Head of caudate nucleus (tissue), 42 donors: Measurements from ENCODE around the gene CMC1.
"Not testable (repeated sequence)": the region's sequence is repeated elsewhere in the genome, so short reads cannot be mapped to it uniquely, and the experiment has no call there.

Experiments used
- DNase-seq, 42 donors: peaks; one replicate each; pipeline versions ENCODE4 v3.0.0 to v3.0.0-alpha.2; 2020 to 2021; ENCODE audit warnings: mixed read lengths in 7 of 42
- intact Hi-C: fragments of 100-400 bp; cut with DNase I; formaldehyde crosslinking; loops from one replicate; pipeline ENCODE4 v1.15.0; 2022

CMC1 gene

GRCh38 chr3:28242519-28242918 lies 1.1 kb downstream of the CMC1 start:
- intact Hi-C loops: no loop called here
- DNase-seq: no peak

GRCh38 chr3:28243424-28244106 lies 2.1 kb downstream of the CMC1 start:
- intact Hi-C loops: no loop called here
- DNase-seq: no peak

GRCh38 chr3:28244491-28244890 lies 3.1 kb downstream of the CMC1 start:
- no peak for DNase-seq
- intact Hi-C loops: no loop called here

GRCh38 chr3:28247286-28247685 lies 5.9 kb downstream of the CMC1 start:
- DNase-seq: no peak
- intact Hi-C loops: no loop called here

- intact Hi-C loops: no loop called here
- DNase-seq: no peak
Measured at GRCh38 chr3:28250999-28251398, 9.6 kb downstream of the CMC1 start.

GRCh38 chr3:28252001-28252431 lies 10.6 kb downstream of the CMC1 start:
- DNase-seq: no peak
- intact Hi-C loops: no loop called here

GRCh38 chr3:28253040-28253715 lies 11.8 kb downstream of the CMC1 start:
- no peak for DNase-seq

GRCh38 chr3:28262001-28262400 lies 20.6 kb downstream of the CMC1 start:
- intact Hi-C loops: no loop called here
- no peak for DNase-seq

More at GRCh38 chr3:28253040-28253715, 11.8 kb downstream of the CMC1 start:
- intact Hi-C loops: no loop called here

- no peak for DNase-seq
- intact Hi-C loops: no loop called here
Measured at GRCh38 chr3:28265641-28266040, 24.2 kb downstream of the CMC1 start.

GRCh38 chr3:28267984-28268849 lies 26.8 kb downstream of the CMC1 start:
- DNase-seq: no peak
- intact Hi-C loops: no loop called here

GRCh38 chr3:28268989-28269388 lies 27.6 kb downstream of the CMC1 start:
- intact Hi-C loops: no loop called here
- no peak for DNase-seq

- intact Hi-C loops: not testable (repeated sequence)
Measured at GRCh38 chr3:28269884-28270283, 28.5 kb downstream of the CMC1 start.

GRCh38 chr3:28273837-28274236 lies 32.4 kb downstream of the CMC1 start:
- DNase-seq: no peak
- intact Hi-C loops: no loop called here

More at GRCh38 chr3:28269884-28270283, 28.5 kb downstream of the CMC1 start:
- not testable (repeated sequence) for DNase-seq

GRCh38 chr3:28278918-28279317 lies 37.5 kb downstream of the CMC1 start:
- DNase-seq: no peak
- intact Hi-C loops: no loop called here

- no peak for DNase-seq
- intact Hi-C loops: no loop called here
Measured at GRCh38 chr3:28279770-28280169, 38.4 kb downstream of the CMC1 start.

- intact Hi-C loops: no loop called here
- no peak for DNase-seq
Measured at GRCh38 chr3:28280781-28281180, 39.4 kb downstream of the CMC1 start.

GRCh38 chr3:28286595-28286994 lies 45.2 kb downstream of the CMC1 start:
- intact Hi-C loops: no loop called here
- peak in 2 of 42 donors; percentile 2 to 6 for DNase-seq

GRCh38 chr3:28287046-28287445 lies 45.6 kb downstream of the CMC1 start:
- no peak for DNase-seq
- intact Hi-C loops: no loop called here

GRCh38 chr3:28290863-28291300 lies 49.5 kb downstream of the CMC1 start:
- DNase-seq: no peak
- intact Hi-C loops: no loop called here

GRCh38 chr3:28291577-28291976 lies 50.2 kb downstream of the CMC1 start:
- intact Hi-C loops: no loop called here
- no peak for DNase-seq
